HepG2 (cell line): ENCODE results near the gene PRELID1. TPM values are rescaled to one million over a fixed set of nuclear protein-coding genes. Genes with fewer than 3 reads are reported as not detected.
A peak's percentile ranks its signal among the peaks of the same experiment; 100 is the strongest.

Experiments
- ADNP ChIP-seq: sonication (generic); formaldehyde crosslinking; IDR thresholded peaks from 2 replicates; pipeline ENCODE4 v1.4.0; 2020; ENCODE audit warnings: missing genetic modification reagents
- AGO1 ChIP-seq: fragments of 200-400 bp; formaldehyde crosslinking; IDR thresholded peaks from 2 replicates; pipeline ENCODE4 v1.6.1; 2017; ENCODE audit warnings: mild to moderate bottlenecking, low read depth, low read length, moderate library complexity; ENCODE audit not compliant: poor library complexity, severe bottlenecking
- ARNTL ChIP-seq: sonication (generic); formaldehyde crosslinking; IDR thresholded peaks from 2 replicates; pipeline ENCODE4 v1.4.0; 2020; ENCODE audit warnings: mild to moderate bottlenecking, missing genetic modification reagents
- FLYWCH1 ChIP-seq: sonication (generic); formaldehyde crosslinking; IDR thresholded peaks from 2 replicates; pipeline ENCODE4 v1.8.1; 2023; ENCODE audit warnings: mild to moderate bottlenecking, missing genetic modification reagents
- GATAD2A ChIP-seq: IDR thresholded peaks from 2 replicates; pipeline ENCODE4 v1.6.1; 2016
- MTA1 ChIP-seq: sonication (generic); formaldehyde crosslinking; IDR thresholded peaks from 2 replicates; pipeline ENCODE4 v1.4.0; 2020; ENCODE audit warnings: missing genetic modification reagents, mild to moderate bottlenecking, borderline replicate concordance
- NBN ChIP-seq: fragments of 450-650 bp; conservative IDR thresholded peaks from 2 replicates; pipeline ENCODE4 v1.6.1; 2017
- PRDM15 ChIP-seq: sonication (generic); formaldehyde crosslinking; IDR thresholded peaks from 2 replicates; pipeline ENCODE4 v1.4.0; 2020; ENCODE audit warnings: missing genetic modification reagents
- SNRNP70 ChIP-seq: fragments of 200-400 bp; formaldehyde crosslinking; IDR thresholded peaks from 2 replicates; pipeline ENCODE4 v1.6.1; 2017; ENCODE audit warnings: mild to moderate bottlenecking, low read depth, low read length, moderate library complexity
- SUZ12 ChIP-seq: fragments of 150-350 bp; IDR thresholded peaks from 2 replicates; pipeline ENCODE4 v1.6.1; 2014; ENCODE audit warnings: low read depth, low read length
- ZNF235 ChIP-seq: sonication (generic); formaldehyde crosslinking; IDR thresholded peaks from 2 replicates; pipeline ENCODE4 v1.8.1; 2023; ENCODE audit warnings: mild to moderate bottlenecking, missing genetic modification reagents, borderline replicate concordance
- ZNF557 ChIP-seq: sonication (generic); formaldehyde crosslinking; IDR thresholded peaks from 2 replicates; pipeline ENCODE4 v1.4.0; 2020; ENCODE audit warnings: missing genetic modification reagents
- ZNF646 ChIP-seq: sonication (generic); formaldehyde crosslinking; IDR thresholded peaks from 2 replicates; pipeline ENCODE4 v1.9.0; 2021; ENCODE audit warnings: mild to moderate bottlenecking, missing genetic modification reagents
- polyA plus RNA-seq, 8 experiments: library from polyadenylated mRNA; depleted of rRNA in 3 of 8; stranded (reverse) in 7 of 8; unstranded in 1 of 8; fragments of >200 nt; fragmentation: Illumina TruSeq in 4 of 8; extraction: Trizol in 4 of 8; gene quantifications; 2 replicates each; pipeline versions ENCODE4 v1.2.1 to v1.2.3, GENCODE V29; 2011 to 2016; ENCODE audit warnings: low read depth in 4 of 8, missing spikeins in 1 of 8, mixed read lengths in 1 of 8; ENCODE audit not compliant: insufficient read depth in 1 of 8
- total RNA-seq, 5 experiments: library from RNA; depleted of rRNA; stranded (reverse); fragments of >200 nt; fragmentation: Illumina TruSeq; extraction: Trizol; gene quantifications; 2 replicates each; pipeline ENCODE4 v1.2.3, GENCODE V29; 2016; ENCODE audit warnings: low read depth in 1 of 5

Gene PRELID1
- total and polyA plus RNA-seq, 2 of the 13 experiments (the other 11 are each of a cell fraction or from before 2014, with no cell fraction given) = 250 to 271 TPM

- no peak for TF ChIP-seq ZNF646 (CRISPR knock-in tag)
- TF ChIP-seq ZNF235 (CRISPR knock-in tag) = 0 out of 2 replicates have a peak, but pooled peaks have one; percentile 36
- peak; percentile 75 for TF ChIP-seq AGO1
- TF ChIP-seq ARNTL (CRISPR knock-in tag) = peak; percentile 93
- no peak for TF ChIP-seq SUZ12
- TF ChIP-seq ADNP = no peak
- peak; percentile 81; the same call in 1 of the 2 replicates for TF ChIP-seq MTA1
- no peak for TF ChIP-seq NBN
- TF ChIP-seq GATAD2A (CRISPR knock-in tag) = peak; percentile 36; the same call in 1 of the 2 replicates
- TF ChIP-seq ZNF557 (CRISPR knock-in tag) = peak; percentile 44; the same call in 1 of the 2 replicates
- TF ChIP-seq FLYWCH1 (CRISPR knock-in tag) = no peak
- TF ChIP-seq PRDM15 = peak; percentile 48
- no peak for TF ChIP-seq SNRNP70
Observed at GRCh38 chr5:177303121-177303924, at the start of gene PRELID1, which contains the start of gene RAB24 (continued).
